ENCODE data around the gene ADAMTS18. TPM values are rescaled to one million over a fixed set of nuclear protein-coding genes. Genes with fewer than 3 reads are reported as not detected.
"Not testable (repeated sequence)": the region's sequence is repeated elsewhere in the genome, so short reads cannot be mapped to it uniquely, and the experiment has no call there.

The ADAMTS18 gene
- total RNA-seq, 1 donor from 2014 or later: not detected

GRCh38 chr16:77277571-77277970, 157.3 kb downstream of the ADAMTS18 start:
- intact Hi-C loops (cut with DNase I): no loop called here
- Histone ChIP-seq H3K36me3 (no peaks in the 10 kb centered on the region), H3K9me3 (no peaks in the 10 kb centered on the region), H3K27ac (no peak overlapping the region), H3K4me1 (no peaks in the 10 kb centered on the region), H3K27me3 (no peaks in the 10 kb centered on the region), H3K4me3 (no peak overlapping the region)
- DNase-seq (ENCODE audit: low spot score in 2 of 2): no peak
- TF ChIP-seq, protein P1, sequence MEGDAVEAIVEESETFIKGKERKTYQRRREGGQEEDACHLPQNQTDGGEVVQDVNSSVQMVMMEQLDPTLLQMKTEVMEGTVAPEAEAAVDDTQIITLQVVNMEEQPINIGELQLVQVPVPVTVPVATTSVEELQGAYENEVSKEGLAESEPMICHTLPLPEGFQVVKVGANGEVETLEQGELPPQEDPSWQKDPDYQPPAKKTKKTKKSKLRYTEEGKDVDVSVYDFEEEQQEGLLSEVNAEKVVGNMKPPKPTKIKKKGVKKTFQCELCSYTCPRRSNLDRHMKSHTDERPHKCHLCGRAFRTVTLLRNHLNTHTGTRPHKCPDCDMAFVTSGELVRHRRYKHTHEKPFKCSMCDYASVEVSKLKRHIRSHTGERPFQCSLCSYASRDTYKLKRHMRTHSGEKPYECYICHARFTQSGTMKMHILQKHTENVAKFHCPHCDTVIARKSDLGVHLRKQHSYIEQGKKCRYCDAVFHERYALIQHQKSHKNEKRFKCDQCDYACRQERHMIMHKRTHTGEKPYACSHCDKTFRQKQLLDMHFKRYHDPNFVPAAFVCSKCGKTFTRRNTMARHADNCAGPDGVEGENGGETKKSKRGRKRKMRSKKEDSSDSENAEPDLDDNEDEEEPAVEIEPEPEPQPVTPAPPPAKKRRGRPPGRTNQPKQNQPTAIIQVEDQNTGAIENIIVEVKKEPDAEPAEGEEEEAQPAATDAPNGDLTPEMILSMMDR (IDR thresholded peaks at IDR 0.05): no peak

- no peak overlapping the region for H3K27ac ChIP-seq
- no peak for DNase-seq (ENCODE audit: low spot score in 2 of 2)
- H3K9me3 ChIP-seq: no peaks in the 10 kb centered on the region
- intact Hi-C loops (cut with DNase I): no loop called here
- H3K36me3 ChIP-seq: no peaks in the 10 kb centered on the region
- H3K4me3 ChIP-seq: no peak overlapping the region
- no peaks in the 10 kb centered on the region for H3K27me3 ChIP-seq
- TF ChIP-seq, protein P1 (IDR thresholded peaks at IDR 0.05): no peak
- no peaks in the 10 kb centered on the region for H3K4me1 ChIP-seq
Observed at GRCh38 chr16:77277141-77277540, 157.7 kb downstream of the ADAMTS18 start.

GRCh38 chr16:77276661-77277060, 158.2 kb downstream of the ADAMTS18 start:
- H3K4me1 ChIP-seq: no peaks in the 10 kb centered on the region
- no peak overlapping the region for H3K4me3 ChIP-seq
- H3K9me3 ChIP-seq: no peaks in the 10 kb centered on the region
- intact Hi-C loops (cut with DNase I): no loop called here
- H3K27me3 ChIP-seq: no peaks in the 10 kb centered on the region
- no peak overlapping the region for H3K27ac ChIP-seq
- TF ChIP-seq, protein P1 (IDR thresholded peaks at IDR 0.05): no peak
- H3K36me3 ChIP-seq: no peaks in the 10 kb centered on the region
- no peak for DNase-seq (ENCODE audit: low spot score in 2 of 2)

DNA sequence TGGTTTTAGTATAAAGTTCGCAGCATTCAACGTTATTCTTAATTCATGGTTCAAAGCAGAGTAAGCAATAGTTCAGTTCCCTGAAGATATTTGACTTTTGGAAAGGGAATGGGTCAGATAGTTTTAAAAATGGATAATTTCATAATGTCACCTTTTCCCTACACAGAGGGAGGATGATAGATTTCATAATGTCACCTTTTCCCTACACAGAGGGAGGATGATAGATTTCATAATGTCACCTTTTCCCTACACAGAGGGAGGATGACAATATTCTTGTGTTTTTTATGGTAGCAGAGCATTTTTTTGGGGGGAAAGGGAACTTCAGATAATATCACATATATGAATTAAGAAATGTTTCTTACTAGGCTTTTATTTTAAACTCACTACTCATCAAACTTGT, 159.5 kb downstream of the ADAMTS18 start:
- intact Hi-C loops (cut with DNase I); H3K4me1 ChIP-seq; DNase-seq (ENCODE audit: low spot score in 2 of 2); H3K27me3 ChIP-seq; H3K9me3 ChIP-seq; H3K36me3 ChIP-seq; H3K27ac ChIP-seq; H3K4me3 ChIP-seq: not testable (repeated sequence)

DNA sequence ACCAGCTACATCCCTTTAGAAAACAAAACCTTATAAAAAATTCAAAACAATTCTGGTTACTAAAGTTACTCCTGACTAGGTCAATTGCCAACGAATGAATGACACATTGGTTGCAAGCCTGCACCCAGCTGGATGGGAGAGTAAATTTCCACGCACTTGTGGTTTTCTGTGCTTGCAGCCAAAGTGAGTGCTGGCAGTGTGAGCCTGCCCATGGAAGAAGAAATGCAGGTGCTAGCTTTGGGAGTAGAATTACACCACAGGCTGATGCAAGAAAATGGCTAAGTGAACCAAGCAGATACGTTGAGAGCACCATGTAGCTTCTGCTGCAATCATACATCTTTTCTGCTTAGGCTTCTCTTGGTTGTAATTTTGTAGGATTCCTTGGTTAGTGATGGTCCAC, 161.0 kb downstream of the ADAMTS18 start:
- no peaks in the 10 kb centered on the region for H3K27me3 ChIP-seq
- H3K4me1 ChIP-seq: no peaks in the 10 kb centered on the region
- TF ChIP-seq, protein P1 (IDR thresholded peaks at IDR 0.05): no peak
- H3K27ac ChIP-seq: no peak overlapping the region
- H3K36me3 ChIP-seq: no peaks in the 10 kb centered on the region
- no peak overlapping the region for H3K4me3 ChIP-seq
- H3K9me3 ChIP-seq: peaks cover 0 to 7% of the 10 kb centered on the region in 2 donors
- no peak for DNase-seq (ENCODE audit: low spot score in 2 of 2)
- intact Hi-C loops (cut with DNase I): no loop called here

GRCh38 chr16:77271532-77272426, 163.1 kb downstream of the ADAMTS18 start:
- no peaks in the 10 kb centered on the region for H3K36me3 ChIP-seq
- no peak overlapping the region for H3K27ac ChIP-seq
- H3K9me3 ChIP-seq: peaks cover 0 to 7% of the 10 kb centered on the region in 2 donors
- H3K4me1 ChIP-seq: no peaks in the 10 kb centered on the region
- intact Hi-C loops (cut with DNase I): no loop called here
- DNase-seq (ENCODE audit: low spot score in 2 of 2): no peak
- no peak overlapping the region for H3K4me3 ChIP-seq
- no peaks in the 10 kb centered on the region for H3K27me3 ChIP-seq
- TF ChIP-seq, protein P1 (IDR thresholded peaks at IDR 0.05): no peak

- H3K27me3 ChIP-seq; intact Hi-C loops (cut with DNase I); H3K27ac ChIP-seq; H3K4me1 ChIP-seq; DNase-seq (ENCODE audit: low spot score in 2 of 2); H3K4me3 ChIP-seq; H3K36me3 ChIP-seq; H3K9me3 ChIP-seq: not testable (repeated sequence)
Observed at GRCh38 chr16:77266185-77266584, 168.6 kb downstream of the ADAMTS18 start.

Measured in ascending aorta (tissue), 2 donors.